Stimulated activated naive CD8-positive, alpha-beta T cell treated with anti-CD3 and anti-CD28 coated beads, Interleukin-15, Interleukin-2, amounts not matched to agents 100 ng/mL and 50 ng/mL, for 24 hours (primary cell): Measurements from ENCODE around the gene PLEKHM3.

ENCODE experiments used
- H3K27ac Mint-ChIP-seq: one replicate; pipeline ENCODE4 v1.8.0; 2021; ENCODE audit warnings: mild to moderate bottlenecking, mixed read lengths
- H3K27me3 Mint-ChIP-seq: one replicate; pipeline ENCODE4 v1.8.0; 2021; ENCODE audit warnings: mixed read lengths
- H3K36me3 Mint-ChIP-seq: one replicate; pipeline ENCODE4 v1.8.0; 2021; ENCODE audit warnings: low read depth, mixed read lengths
- H3K4me1 Mint-ChIP-seq: one replicate; pipeline ENCODE4 v1.8.0; 2021; ENCODE audit warnings: low read depth, mixed read lengths
- H3K4me3 Mint-ChIP-seq: one replicate; pipeline ENCODE4 v1.8.0; 2021; ENCODE audit warnings: mild to moderate bottlenecking, mixed read lengths
- H3K9me3 Mint-ChIP-seq: one replicate; pipeline ENCODE4 v1.8.0; 2021; ENCODE audit warnings: mixed read lengths

PLEKHM3 gene

GRCh38 chr2:207935121-207935990 is 90.0 kb downstream of the PLEKHM3 start:
- H3K36me3 Mint-ChIP-seq, result peaks cover 10% of the 10 kb centered on the region
- H3K9me3 Mint-ChIP-seq, result no peaks in the 10 kb centered on the region
- H3K27ac Mint-ChIP-seq, result no peak overlapping the region
- no peaks in the 10 kb centered on the region for H3K27me3 Mint-ChIP-seq
- H3K4me1 Mint-ChIP-seq, result no peaks in the 10 kb centered on the region
- H3K4me3 Mint-ChIP-seq, result no peak overlapping the region

- Mint-ChIP-seq H3K4me1 (no peaks in the 10 kb centered on the region), H3K27me3 (no peaks in the 10 kb centered on the region), H3K9me3 (no peaks in the 10 kb centered on the region), H3K27ac (no peak overlapping the region), H3K4me3 (no peak overlapping the region), H3K36me3 (peaks cover 10% of the 10 kb centered on the region)
Observed at GRCh38 chr2:207934720-207935119, 90.6 kb downstream of the PLEKHM3 start.

- Mint-ChIP-seq H3K4me3 (no peak overlapping the region), H3K27ac (no peak overlapping the region), H3K27me3 (no peaks in the 10 kb centered on the region), H3K9me3 (no peaks in the 10 kb centered on the region), H3K4me1 (no peaks in the 10 kb centered on the region), H3K36me3 (peaks cover 10% of the 10 kb centered on the region)
Observed at GRCh38 chr2:207933396-207934065, 91.8 kb downstream of the PLEKHM3 start.

- Mint-ChIP-seq H3K36me3 (peaks cover 14% of the 10 kb centered on the region), H3K27me3 (no peaks in the 10 kb centered on the region), H3K9me3 (no peaks in the 10 kb centered on the region), H3K27ac (no peak overlapping the region), H3K4me1 (no peaks in the 10 kb centered on the region), H3K4me3 (no peak overlapping the region)
Observed at GRCh38 chr2:207932106-207932505, 93.2 kb downstream of the PLEKHM3 start.

GRCh38 chr2:207930747-207931146 is 94.6 kb downstream of the PLEKHM3 start:
- Mint-ChIP-seq H3K27me3 (no peaks in the 10 kb centered on the region), H3K4me3 (no peak overlapping the region), H3K9me3 (no peaks in the 10 kb centered on the region), H3K4me1 (peaks cover 10% of the 10 kb centered on the region), H3K36me3 (peaks cover 14% of the 10 kb centered on the region), H3K27ac (no peak overlapping the region)

- no peak overlapping the region for H3K4me3 Mint-ChIP-seq
- H3K4me1 Mint-ChIP-seq, result peaks cover 15% of the 10 kb centered on the region
- no peaks in the 10 kb centered on the region for H3K9me3 Mint-ChIP-seq
- H3K27ac Mint-ChIP-seq, result no peak overlapping the region
- peaks cover 14% of the 10 kb centered on the region for H3K36me3 Mint-ChIP-seq
- no peaks in the 10 kb centered on the region for H3K27me3 Mint-ChIP-seq
Observed at GRCh38 chr2:207929923-207930322, 95.4 kb downstream of the PLEKHM3 start.

GRCh38 chr2:207928079-207928478 is 97.2 kb downstream of the PLEKHM3 start:
- no peak overlapping the region for H3K4me3 Mint-ChIP-seq
- H3K27ac Mint-ChIP-seq, result no peak overlapping the region
- no peaks in the 10 kb centered on the region for H3K27me3 Mint-ChIP-seq
- H3K9me3 Mint-ChIP-seq, result no peaks in the 10 kb centered on the region
- H3K36me3 Mint-ChIP-seq, result peaks cover 14% of the 10 kb centered on the region
- peaks cover 16% of the 10 kb centered on the region for H3K4me1 Mint-ChIP-seq

- Mint-ChIP-seq H3K27me3 (no peaks in the 10 kb centered on the region), H3K36me3 (peaks cover 15% of the 10 kb centered on the region), H3K4me1 (peaks cover 16% of the 10 kb centered on the region), H3K4me3 (no peak overlapping the region), H3K9me3 (no peaks in the 10 kb centered on the region), H3K27ac (no peak overlapping the region)
Observed at GRCh38 chr2:207926989-207927300, 98.4 kb downstream of the PLEKHM3 start.

GRCh38 chr2:207926133-207926988 is 99.0 kb downstream of the PLEKHM3 start:
- Mint-ChIP-seq H3K4me3 (no peak overlapping the region), H3K27ac (no peak overlapping the region), H3K36me3 (peaks cover 20% of the 10 kb centered on the region)

GRCh38 chr2:207925601-207926000 is 99.7 kb downstream of the PLEKHM3 start:
- H3K36me3 Mint-ChIP-seq, result peaks cover 12% of the 10 kb centered on the region
- peaks cover 16% of the 10 kb centered on the region for H3K4me1 Mint-ChIP-seq
- no peak overlapping the region for H3K4me3 Mint-ChIP-seq
- H3K27me3 Mint-ChIP-seq, result no peaks in the 10 kb centered on the region
- no peak overlapping the region for H3K27ac Mint-ChIP-seq
- no peaks in the 10 kb centered on the region for H3K9me3 Mint-ChIP-seq

More at GRCh38 chr2:207926133-207926988, 99.0 kb downstream of the PLEKHM3 start:
- Mint-ChIP-seq H3K27me3 (no peaks in the 10 kb centered on the region), H3K4me1 (peaks cover 16% of the 10 kb centered on the region), H3K9me3 (no peaks in the 10 kb centered on the region)

- Mint-ChIP-seq H3K36me3 (peaks cover 7% of the 10 kb centered on the region), H3K27ac (no peak overlapping the region), H3K9me3 (no peaks in the 10 kb centered on the region), H3K4me1 (peaks cover 15% of the 10 kb centered on the region), H3K4me3 (no peak overlapping the region), H3K27me3 (no peaks in the 10 kb centered on the region)
Observed at GRCh38 chr2:207921606-207922005, 103.7 kb downstream of the PLEKHM3 start.

- Mint-ChIP-seq H3K9me3 (no peaks in the 10 kb centered on the region), H3K4me3 (no peak overlapping the region), H3K27me3 (no peaks in the 10 kb centered on the region), H3K36me3 (peaks cover 7% of the 10 kb centered on the region), H3K4me1 (peaks cover 6% of the 10 kb centered on the region), H3K27ac (no peak overlapping the region)
Observed at GRCh38 chr2:207920721-207921120, 104.6 kb downstream of the PLEKHM3 start.

- H3K4me3 Mint-ChIP-seq, result no peak overlapping the region
- peaks cover 7% of the 10 kb centered on the region for H3K36me3 Mint-ChIP-seq
- H3K4me1 Mint-ChIP-seq, result peaks cover 3% of the 10 kb centered on the region
- no peaks in the 10 kb centered on the region for H3K27me3 Mint-ChIP-seq
- H3K27ac Mint-ChIP-seq, result no peak overlapping the region
- H3K9me3 Mint-ChIP-seq, result no peaks in the 10 kb centered on the region
Observed at GRCh38 chr2:207920321-207920720, 105.0 kb downstream of the PLEKHM3 start.

- Mint-ChIP-seq H3K27me3 (no peaks in the 10 kb centered on the region), H3K9me3 (no peaks in the 10 kb centered on the region), H3K36me3 (peaks cover 10% of the 10 kb centered on the region), H3K27ac (no peak overlapping the region), H3K4me3 (no peak overlapping the region), H3K4me1 (no peaks in the 10 kb centered on the region)
Observed at GRCh38 chr2:207919164-207919919, 106.0 kb downstream of the PLEKHM3 start.
